ENCODE results near the gene MBLAC1.

Gene MBLAC1, protein sequence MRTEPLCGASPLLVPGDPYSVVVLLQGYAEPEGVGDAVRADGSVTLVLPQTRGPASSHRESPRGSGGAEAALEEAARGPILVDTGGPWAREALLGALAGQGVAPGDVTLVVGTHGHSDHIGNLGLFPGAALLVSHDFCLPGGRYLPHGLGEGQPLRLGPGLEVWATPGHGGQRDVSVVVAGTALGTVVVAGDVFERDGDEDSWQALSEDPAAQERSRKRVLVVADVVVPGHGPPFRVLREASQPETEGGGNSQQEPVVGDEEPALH

DNA sequence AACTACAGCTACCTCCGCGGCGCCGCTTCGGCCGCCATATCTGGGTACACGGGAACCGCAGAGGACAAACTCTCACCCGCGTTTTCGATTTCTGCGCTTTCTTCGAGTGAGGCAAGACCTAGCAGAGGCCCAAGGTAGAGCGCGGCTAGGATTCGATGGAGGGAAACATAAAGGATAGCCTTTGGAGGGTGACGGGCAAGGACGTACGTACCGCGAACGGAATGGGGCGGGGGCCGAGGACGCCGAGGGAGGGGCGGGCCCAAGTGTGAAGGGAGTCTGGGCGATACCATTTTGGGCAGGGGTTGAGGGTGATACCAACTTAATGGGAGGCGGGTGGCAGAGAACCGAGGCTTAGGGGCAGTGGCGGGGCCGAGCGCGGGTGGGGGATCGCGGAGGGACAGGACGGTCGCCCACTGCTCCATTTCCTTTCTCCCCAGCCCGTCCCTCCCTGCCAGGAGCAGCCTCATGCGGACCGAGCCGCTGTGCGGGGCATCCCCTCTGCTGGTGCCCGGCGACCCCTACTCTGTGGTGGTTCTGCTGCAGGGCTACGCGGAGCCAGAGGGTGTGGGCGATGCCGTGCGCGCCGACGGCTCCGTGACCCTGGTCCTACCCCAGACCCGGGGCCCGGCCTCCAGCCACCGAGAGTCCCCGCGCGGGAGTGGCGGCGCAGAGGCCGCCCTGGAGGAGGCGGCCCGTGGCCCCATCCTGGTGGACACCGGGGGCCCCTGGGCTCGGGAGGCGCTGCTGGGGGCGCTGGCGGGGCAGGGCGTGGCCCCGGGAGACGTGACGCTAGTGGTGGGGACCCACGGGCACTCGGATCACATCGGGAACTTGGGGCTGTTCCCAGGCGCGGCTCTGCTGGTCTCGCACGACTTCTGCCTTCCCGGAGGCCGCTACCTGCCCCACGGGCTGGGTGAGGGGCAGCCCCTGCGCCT, at the start of gene MBLAC1:
Gene MBLAC1 (plus strand): TSS at position 37 of the 935 bp plus-strand sequence. CDS start 429 bp downstream, at position 466.
- DNase-seq: peak; percentile 95

DNA sequence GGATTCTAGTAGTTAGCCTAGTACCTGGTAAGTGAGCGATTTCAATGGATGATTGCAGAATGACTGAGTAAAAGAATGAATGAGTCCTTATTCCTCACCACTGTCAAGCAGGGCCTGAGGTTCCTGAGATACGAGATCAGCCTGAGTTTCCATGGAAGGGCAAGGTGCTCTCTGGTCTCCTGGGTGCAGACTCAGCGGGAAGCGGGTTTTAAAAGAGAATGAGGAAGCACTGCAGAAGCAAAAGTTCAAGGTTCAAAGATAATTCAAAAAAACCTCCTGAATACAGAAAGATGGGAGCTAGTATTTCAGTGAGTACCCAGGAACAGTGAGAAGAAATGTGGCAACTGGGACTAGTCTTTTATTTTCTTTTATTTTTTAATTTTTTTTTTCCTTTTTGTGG, 49.6 kb upstream of the MBLAC1 start:
- no peak for DNase-seq

DNA sequence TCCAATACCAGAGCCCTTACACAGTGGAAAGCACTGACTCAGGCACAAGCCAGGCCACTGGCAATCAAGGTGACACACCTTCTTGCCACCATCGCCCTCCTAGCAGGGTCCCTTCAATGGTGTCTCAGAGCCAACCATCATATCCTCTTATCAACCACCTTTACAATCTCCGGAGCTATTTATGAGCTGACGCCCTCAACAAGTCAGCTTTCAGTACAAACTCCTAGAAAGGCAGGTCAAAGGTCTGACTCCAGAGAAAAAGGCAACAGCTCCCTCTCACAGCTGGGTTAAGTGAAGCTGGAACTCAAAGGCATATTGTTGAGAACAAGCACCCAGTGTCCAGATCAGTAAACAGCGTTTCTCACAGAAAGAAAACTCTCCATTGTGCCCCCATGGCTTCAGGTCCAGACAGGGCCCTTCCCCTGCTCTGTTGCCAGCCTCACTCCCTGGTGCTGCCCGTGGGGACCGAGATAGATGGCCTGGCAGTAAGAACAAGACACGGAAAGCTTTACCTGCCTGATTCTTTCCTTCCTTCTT, 47.7 kb upstream of the MBLAC1 start:
- no peak for DNase-seq

DNA sequence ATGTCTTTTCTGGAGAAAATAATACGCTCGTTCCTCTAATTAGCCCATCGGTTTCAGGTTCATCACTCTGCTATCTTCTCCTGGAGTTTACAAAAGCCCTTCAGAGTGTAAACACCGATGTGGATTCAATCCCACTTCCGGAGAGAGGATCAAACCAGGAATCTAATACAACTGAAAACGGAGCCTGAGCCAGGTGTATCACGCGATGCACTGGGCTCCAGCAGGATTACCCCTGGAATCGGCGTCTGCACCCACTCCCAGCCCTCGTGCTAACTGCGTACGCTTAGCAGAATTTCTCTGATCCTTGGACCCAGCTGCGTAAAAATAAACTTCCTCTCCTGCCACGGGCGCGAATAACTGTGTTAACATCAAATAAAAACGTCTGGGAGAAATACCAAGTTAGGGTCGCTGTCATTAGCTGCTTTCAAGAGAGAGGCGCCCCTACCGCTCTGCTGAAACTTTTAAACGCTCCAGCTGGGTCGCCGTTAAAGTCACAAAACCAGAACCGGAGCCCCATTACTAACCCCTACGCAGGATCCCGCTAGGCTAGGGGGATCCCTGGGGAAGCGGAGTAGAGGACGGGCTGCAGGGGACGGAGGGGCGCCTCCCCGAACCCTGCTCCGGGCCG, 45.7 kb upstream of the MBLAC1 start:
- DNase-seq: no peak

- peak; percentile 99 for DNase-seq
Measured at GRCh38 chr7:100081535-100082102, 45.1 kb upstream of the MBLAC1 start, which contains the start of gene ZNF3. TSS of gene ZNF3 (minus strand) at chr7:100081723. CDS start at chr7:100077357, 4,366 bp downstream.

DNA sequence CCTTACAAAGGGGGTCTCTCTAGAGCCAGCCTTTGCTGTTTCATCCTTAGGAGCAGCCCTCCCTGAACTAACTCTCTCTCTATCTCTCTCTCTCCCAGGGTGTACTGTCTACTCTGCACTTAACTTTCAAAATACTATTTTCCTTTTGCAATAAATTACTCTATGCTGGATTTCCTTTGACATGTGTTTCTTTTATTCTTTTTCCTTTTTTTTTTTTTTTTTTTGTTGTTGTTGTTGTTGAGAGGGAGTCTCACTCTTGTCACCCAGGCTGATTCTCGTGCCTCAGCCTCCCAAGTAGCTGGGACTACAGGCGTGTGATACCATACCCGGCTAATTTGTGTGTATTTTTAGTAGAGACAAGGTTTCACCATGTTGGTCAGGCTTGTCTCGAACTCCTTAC, 43.8 kb upstream of the MBLAC1 start:
- DNase-seq: no peak

DNA sequence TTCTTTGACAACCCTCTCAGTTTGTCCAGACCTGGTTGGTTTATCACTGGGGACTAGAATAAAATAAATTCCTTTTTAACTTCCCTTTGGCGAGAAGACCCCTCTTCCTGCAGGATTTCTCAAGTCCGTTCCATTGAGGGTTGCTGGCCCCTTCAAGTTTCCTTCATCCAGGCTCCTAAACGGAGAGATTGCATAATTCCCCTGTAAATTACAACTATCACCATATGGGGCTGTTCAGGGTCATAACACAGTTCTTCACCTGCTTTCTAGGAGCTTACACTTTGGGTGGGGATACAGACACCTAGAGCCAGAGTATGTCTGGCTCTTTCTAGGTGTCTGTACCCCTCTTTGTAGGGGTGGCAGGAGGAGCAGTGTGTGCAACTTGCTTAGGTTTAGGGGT, 41.3 kb upstream of the MBLAC1 start:
- no peak for DNase-seq

- DNase-seq: no peak
Measured at GRCh38 chr7:100087055-100087750, 39.6 kb upstream of the MBLAC1 start.

- DNase-seq: no peak
Measured at GRCh38 chr7:100088095-100088620, 38.6 kb upstream of the MBLAC1 start.

DNA sequence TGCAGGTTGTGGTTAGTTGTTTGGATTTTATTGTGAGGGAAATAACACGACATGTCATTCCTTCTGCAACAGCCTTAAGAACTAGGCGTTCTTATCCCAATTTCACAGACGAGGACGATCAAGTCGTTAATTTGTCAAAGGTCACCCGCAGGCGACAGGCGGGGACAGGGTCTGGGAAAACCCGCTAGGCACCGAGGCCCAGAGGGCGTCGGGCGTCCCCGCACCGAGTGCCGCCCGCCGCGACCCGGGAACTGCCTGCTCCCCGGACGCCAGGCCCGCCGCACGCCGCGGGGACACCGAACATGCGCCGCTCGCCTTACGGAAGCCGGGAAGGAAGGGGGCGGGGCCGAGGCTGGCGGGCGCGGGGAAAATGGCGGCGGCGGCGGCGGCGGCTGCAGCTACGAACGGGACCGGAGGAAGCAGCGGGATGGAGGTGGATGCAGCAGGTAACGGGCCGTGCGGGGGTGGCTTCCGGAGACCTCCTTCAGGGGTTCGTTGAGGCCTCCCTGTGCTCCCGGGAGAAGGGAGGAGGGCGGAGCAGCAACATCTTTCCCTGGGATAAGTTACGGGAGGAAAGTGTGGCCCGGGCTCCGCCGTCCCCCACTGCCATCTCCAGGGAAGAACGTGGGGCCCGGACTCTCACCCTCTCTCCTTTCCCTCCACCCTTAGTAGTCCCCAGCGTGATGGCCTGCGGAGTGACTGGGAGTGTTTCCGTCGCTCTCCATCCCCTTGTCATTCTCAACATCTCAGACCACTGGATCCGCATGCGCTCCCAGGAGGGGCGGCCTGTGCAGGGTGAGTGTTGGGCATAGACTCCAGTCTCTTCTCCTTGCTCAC, 37.9 kb upstream of the MBLAC1 start, which contains the start of gene COPS6:
Gene COPS6 (plus strand): TSS at position 349 of the 837 bp plus-strand sequence. CDS start 22 bp downstream, at position 371.
- peak; percentile 97 for DNase-seq

DNA sequence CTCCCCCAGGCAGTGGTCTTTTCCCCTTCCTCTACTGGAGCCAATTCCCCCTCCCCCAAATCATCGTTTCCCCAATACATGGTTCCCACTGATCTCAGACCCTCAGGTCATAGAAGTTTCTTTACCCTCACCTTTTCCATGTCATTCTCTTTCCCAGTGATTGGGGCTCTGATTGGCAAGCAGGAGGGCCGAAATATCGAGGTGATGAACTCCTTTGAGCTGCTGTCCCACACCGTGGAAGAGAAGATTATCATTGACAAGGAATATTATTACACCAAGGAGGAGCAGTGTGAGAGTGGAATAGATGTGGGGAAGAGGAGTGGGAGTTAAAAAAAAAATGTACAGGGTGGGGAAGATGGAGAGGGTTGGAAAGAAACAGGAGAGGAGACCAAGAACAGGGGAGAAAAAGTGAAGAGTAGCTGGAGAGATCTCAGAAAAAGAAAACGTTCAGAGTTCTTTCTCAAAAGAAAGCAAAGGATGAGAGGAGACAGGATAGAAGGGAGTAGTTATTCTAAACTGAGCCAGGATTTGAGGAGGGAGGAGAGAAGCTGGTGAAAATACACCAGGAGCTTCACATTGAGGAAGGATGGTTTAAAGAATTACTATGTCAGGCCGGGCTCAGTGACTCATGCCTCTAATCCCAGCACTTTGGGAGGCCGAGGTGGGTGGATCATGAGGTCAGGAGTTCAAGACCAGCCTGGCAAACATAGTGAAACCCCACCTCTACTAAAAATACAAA, 37.1 kb upstream of the MBLAC1 start:
- no peak for DNase-seq

DNA sequence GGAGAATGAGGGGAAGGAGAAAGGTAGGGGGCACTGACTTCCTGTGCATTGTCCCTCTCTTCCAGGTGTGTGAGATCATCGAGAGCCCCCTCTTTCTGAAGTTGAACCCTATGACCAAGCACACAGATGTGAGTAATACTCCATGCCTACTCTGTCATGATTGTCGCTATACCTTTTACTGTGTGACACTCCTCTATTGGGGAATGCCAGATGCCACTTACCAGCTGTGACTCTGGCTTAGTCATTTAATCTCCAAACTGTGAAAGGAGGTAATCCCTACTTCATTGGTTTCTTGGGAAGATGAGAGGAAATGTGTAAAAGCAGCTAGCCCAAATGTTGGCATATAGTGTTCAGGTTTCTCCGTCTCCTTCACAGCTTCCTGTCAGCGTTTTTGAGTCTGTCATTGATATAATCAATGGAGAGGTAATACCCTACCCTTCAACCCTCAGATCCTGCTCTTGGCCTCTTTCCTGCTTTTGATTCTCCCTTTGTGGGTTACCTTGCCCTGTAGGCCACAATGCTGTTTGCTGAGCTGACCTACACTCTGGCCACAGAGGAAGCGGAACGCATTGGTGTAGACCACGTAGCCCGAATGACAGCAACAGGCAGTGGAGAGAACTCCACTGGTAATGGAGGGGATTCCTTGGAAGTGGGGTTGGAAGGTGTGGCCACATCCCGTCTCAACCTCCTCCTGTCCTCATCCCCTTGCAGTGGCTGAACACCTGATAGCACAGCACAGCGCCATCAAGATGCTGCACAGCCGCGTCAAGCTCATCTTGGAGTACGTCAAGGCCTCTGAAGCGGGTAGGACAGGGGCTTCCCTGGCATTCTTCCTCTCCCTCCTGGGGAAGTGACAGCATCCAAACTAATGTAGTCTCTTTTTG, 36.0 kb upstream of the MBLAC1 start:
- peak; percentile 71 for DNase-seq

GRCh38 chr7:100091411-100092181, 35.2 kb upstream of the MBLAC1 start:
- peak; percentile 76 for DNase-seq

- DNase-seq: no peak
Measured at GRCh38 chr7:100093054-100093453, 33.7 kb upstream of the MBLAC1 start.

DNA sequence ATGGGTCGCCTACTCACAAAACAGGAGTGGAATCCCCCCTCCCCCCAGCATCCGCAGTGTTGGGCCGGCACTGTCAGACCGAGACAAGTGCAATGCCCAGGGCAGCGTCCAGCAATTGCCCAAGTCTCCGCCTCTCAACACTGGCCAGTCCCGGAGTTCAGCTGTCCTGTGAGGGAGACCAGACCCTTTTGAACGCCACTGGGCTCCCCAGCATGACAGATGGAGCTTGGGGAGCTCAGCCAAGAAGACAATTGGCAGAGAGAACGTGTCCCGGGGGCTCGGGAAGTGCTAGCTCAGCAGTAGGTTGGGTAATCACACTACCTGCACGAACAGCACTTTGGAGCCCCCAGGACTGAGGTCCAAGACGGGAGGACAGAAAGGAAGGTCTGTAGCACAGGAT, 33.3 kb upstream of the MBLAC1 start:
- DNase-seq: no peak

DNA sequence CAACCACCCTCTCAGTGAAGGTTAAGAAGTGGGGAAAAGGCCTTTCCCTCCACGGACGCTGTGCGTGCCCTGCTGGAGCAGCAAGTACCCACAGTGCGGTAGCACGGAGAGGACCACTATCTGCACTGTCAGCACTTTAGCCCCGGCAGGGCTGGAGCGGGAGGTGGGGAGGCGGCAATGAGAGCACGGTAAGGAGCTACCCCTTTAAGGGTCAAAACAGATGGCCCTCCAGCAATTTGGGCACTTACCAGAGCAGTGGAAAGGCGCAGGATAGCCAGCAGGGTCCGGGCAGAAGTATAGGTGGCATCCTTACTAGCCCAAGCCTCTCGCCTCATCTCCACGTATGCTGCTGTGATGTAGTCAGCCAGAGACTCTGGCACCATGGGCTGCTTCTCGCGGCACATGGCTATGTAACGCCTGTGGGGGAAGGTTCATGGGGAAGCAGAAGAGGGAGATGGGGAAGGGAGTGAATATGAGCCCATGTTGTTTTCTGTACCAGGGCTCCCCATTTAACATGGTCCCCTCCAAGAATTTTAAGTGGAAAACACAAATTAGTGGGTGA, 32.8 kb upstream of the MBLAC1 start:
- no peak for DNase-seq

DNA sequence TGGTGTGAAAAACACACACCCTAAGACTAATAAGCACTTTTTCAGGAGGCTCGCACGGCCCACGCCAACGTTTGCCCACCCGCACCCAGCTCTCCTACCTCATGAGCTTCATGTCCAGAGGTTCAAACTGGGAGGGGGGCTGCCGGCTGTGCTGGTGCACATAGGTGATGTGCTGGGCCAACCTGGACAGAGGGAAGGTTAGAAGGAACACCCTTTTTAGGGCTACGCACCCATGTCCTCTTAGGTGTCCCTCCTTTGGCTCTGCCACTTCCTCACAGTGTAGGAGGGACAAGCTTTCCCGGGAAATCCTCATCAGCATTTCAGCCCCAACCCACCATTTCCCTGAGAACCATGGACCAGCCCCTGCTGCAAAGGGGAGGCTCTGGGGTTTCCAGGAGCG, 31.5 kb upstream of the MBLAC1 start:
- DNase-seq: no peak

- DNase-seq: no peak
Measured at GRCh38 chr7:100095704-100096103, 31.1 kb upstream of the MBLAC1 start.

All from activated CD8-positive, alpha-beta memory T cell treated with anti-CD3 and anti-CD28 coated beads, Interleukin-2, amount 50 U/mL, for 48 hours (primary cell).